Activated CD4-positive, alpha-beta T cell treated with anti-CD3 and anti-CD28 coated beads, Interleukin-10, Interleukin-2, amounts not matched to agents 100 ng/mL and 50 ng/mL, durations not matched to agents 16 hours and 8 hours (primary cell): ENCODE measurements around the gene ADCY9.

Experiments
- DNase-seq: peaks from one replicate; pipeline ENCODE4 v3.0.0-alpha.2; 2020

The ADCY9 gene

GRCh38 chr16:4025428-4025827, 90.8 kb downstream of the ADCY9 start:
- DNase-seq: no peak

- DNase-seq: no peak
Observed at GRCh38 chr16:4021916-4022315, 94.3 kb downstream of the ADCY9 start.

GRCh38 chr16:4021070-4021779, 95.0 kb downstream of the ADCY9 start:
- DNase-seq: no peak

- no peak for DNase-seq
Observed at GRCh38 chr16:4019371-4019791, 96.9 kb downstream of the ADCY9 start.

GRCh38 chr16:4018391-4018790, 97.9 kb downstream of the ADCY9 start:
- DNase-seq: no peak

- no peak for DNase-seq
Observed at GRCh38 chr16:4017807-4018206, 98.4 kb downstream of the ADCY9 start.

GRCh38 chr16:4016658-4017057, 99.6 kb downstream of the ADCY9 start:
- DNase-seq: no peak

GRCh38 chr16:4016005-4016352, 100.3 kb downstream of the ADCY9 start:
- no peak for DNase-seq

GRCh38 chr16:4015275-4016004, 100.8 kb downstream of the ADCY9 start:
- DNase-seq: no peak

- DNase-seq: no peak
Observed at GRCh38 chr16:4011940-4012629, 104.2 kb downstream of the ADCY9 start.

- DNase-seq: no peak
Observed at GRCh38 chr16:4011225-4011939, 104.9 kb downstream of the ADCY9 start.

GRCh38 chr16:4010225-4011158, 105.8 kb downstream of the ADCY9 start:
- DNase-seq: no peak

GRCh38 chr16:4009177-4009576, 107.1 kb downstream of the ADCY9 start:
- no peak for DNase-seq

GRCh38 chr16:4008116-4008515, 108.1 kb downstream of the ADCY9 start:
- no peak for DNase-seq

GRCh38 chr16:4006397-4006999, 109.7 kb downstream of the ADCY9 start:
- DNase-seq: no peak

GRCh38 chr16:4005731-4006130, 110.5 kb downstream of the ADCY9 start:
- no peak for DNase-seq

- no peak for DNase-seq
Observed at GRCh38 chr16:4005281-4005680, 111.0 kb downstream of the ADCY9 start.

GRCh38 chr16:4004206-4004605, 112.0 kb downstream of the ADCY9 start:
- no peak for DNase-seq

- DNase-seq: no peak
Observed at GRCh38 chr16:4003576-4003975, 112.7 kb downstream of the ADCY9 start.

- DNase-seq: no peak
Observed at GRCh38 chr16:4003166-4003565, 113.1 kb downstream of the ADCY9 start.

- no peak for DNase-seq
Observed at GRCh38 chr16:4002121-4002520, 114.1 kb downstream of the ADCY9 start.
